ENCODE measurements around the gene SPATA18. TPM values are rescaled to one million over a fixed set of nuclear protein-coding genes. Genes with fewer than 3 reads are reported as not detected.

The SPATA18 gene
- total and polyA plus RNA-seq, 2 of the 13 experiments (the other 11 are each of a cell fraction or from before 2014, with no cell fraction given), result 5.7 to 13.2 TPM

DNA sequence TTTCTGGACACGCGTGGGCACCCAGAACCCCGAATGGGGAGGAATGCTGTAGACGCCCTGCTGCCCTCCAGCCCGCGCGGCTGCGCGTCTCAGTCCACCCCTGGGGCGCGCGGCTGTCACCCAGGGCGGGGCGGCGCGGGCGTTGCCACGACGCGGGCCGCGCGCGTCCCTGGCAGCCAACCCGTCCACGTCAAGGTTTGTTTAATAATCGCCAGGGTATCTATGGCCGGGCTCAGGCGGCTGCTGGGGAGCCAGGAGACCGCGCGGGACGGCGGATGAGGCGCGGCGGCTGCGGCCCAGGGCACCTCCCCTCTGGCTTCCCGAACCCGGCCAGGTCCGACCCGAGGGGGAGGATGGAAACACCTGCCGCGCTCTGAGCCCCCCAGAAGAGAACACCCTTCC is at the start of gene SPATA18 (continued):
- TF ChIP-seq, protein P1, sequence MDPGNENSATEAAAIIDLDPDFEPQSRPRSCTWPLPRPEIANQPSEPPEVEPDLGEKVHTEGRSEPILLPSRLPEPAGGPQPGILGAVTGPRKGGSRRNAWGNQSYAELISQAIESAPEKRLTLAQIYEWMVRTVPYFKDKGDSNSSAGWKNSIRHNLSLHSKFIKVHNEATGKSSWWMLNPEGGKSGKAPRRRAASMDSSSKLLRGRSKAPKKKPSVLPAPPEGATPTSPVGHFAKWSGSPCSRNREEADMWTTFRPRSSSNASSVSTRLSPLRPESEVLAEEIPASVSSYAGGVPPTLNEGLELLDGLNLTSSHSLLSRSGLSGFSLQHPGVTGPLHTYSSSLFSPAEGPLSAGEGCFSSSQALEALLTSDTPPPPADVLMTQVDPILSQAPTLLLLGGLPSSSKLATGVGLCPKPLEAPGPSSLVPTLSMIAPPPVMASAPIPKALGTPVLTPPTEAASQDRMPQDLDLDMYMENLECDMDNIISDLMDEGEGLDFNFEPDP (CRISPR knock-in tag; conservative IDR thresholded peaks at IDR 0.05), result no peak
- TF ChIP-seq, protein P2, sequence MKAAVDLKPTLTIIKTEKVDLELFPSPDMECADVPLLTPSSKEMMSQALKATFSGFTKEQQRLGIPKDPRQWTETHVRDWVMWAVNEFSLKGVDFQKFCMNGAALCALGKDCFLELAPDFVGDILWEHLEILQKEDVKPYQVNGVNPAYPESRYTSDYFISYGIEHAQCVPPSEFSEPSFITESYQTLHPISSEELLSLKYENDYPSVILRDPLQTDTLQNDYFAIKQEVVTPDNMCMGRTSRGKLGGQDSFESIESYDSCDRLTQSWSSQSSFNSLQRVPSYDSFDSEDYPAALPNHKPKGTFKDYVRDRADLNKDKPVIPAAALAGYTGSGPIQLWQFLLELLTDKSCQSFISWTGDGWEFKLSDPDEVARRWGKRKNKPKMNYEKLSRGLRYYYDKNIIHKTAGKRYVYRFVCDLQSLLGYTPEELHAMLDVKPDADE (CRISPR knock-in tag; IDR thresholded peaks at IDR 0.05), result no peak
- TF ChIP-seq ARNTL (CRISPR knock-in tag; IDR thresholded peaks at IDR 0.05) (no peak; the same call in 1 of the 2 replicates), ZKSCAN5 (CRISPR knock-in tag; IDR thresholded peaks at IDR 0.05) (no peak), ISL2 (CRISPR knock-in tag; IDR thresholded peaks at IDR 0.05) (no peak), MAFG (CRISPR knock-in tag; IDR thresholded peaks at IDR 0.05) (no peak), HNRNPUL1 (IDR thresholded peaks at IDR 0.05; ENCODE audit: low read depth, low read length) (no peak), EEA1 (CRISPR knock-in tag; IDR thresholded peaks at IDR 0.05; ENCODE audit: borderline replicate concordance) (no peak; the same call in 1 of the 2 replicates), NFKB2 (CRISPR knock-in tag; IDR thresholded peaks at IDR 0.05; ENCODE audit: borderline replicate concordance) (no peak), ZNF263 (CRISPR knock-in tag; IDR thresholded peaks at IDR 0.05) (no peak), IKZF4 (CRISPR knock-in tag; IDR thresholded peaks at IDR 0.05; ENCODE audit: borderline replicate concordance, low read depth, not compliant biosample characterization) (no peak)
- TF ChIP-seq, protein P3, sequence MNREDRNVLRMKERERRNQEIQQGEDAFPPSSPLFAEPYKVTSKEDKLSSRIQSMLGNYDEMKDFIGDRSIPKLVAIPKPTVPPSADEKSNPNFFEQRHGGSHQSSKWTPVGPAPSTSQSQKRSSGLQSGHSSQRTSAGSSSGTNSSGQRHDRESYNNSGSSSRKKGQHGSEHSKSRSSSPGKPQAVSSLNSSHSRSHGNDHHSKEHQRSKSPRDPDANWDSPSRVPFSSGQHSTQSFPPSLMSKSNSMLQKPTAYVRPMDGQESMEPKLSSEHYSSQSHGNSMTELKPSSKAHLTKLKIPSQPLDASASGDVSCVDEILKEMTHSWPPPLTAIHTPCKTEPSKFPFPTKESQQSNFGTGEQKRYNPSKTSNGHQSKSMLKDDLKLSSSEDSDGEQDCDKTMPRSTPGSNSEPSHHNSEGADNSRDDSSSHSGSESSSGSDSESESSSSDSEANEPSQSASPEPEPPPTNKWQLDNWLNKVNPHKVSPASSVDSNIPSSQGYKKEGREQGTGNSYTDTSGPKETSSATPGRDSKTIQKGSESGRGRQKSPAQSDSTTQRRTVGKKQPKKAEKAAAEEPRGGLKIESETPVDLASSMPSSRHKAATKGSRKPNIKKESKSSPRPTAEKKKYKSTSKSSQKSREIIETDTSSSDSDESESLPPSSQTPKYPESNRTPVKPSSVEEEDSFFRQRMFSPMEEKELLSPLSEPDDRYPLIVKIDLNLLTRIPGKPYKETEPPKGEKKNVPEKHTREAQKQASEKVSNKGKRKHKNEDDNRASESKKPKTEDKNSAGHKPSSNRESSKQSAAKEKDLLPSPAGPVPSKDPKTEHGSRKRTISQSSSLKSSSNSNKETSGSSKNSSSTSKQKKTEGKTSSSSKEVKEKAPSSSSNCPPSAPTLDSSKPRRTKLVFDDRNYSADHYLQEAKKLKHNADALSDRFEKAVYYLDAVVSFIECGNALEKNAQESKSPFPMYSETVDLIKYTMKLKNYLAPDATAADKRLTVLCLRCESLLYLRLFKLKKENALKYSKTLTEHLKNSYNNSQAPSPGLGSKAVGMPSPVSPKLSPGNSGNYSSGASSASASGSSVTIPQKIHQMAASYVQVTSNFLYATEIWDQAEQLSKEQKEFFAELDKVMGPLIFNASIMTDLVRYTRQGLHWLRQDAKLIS (CRISPR knock-in tag; IDR thresholded peaks at IDR 0.05), result no peak
- TF ChIP-seq, protein P4, sequence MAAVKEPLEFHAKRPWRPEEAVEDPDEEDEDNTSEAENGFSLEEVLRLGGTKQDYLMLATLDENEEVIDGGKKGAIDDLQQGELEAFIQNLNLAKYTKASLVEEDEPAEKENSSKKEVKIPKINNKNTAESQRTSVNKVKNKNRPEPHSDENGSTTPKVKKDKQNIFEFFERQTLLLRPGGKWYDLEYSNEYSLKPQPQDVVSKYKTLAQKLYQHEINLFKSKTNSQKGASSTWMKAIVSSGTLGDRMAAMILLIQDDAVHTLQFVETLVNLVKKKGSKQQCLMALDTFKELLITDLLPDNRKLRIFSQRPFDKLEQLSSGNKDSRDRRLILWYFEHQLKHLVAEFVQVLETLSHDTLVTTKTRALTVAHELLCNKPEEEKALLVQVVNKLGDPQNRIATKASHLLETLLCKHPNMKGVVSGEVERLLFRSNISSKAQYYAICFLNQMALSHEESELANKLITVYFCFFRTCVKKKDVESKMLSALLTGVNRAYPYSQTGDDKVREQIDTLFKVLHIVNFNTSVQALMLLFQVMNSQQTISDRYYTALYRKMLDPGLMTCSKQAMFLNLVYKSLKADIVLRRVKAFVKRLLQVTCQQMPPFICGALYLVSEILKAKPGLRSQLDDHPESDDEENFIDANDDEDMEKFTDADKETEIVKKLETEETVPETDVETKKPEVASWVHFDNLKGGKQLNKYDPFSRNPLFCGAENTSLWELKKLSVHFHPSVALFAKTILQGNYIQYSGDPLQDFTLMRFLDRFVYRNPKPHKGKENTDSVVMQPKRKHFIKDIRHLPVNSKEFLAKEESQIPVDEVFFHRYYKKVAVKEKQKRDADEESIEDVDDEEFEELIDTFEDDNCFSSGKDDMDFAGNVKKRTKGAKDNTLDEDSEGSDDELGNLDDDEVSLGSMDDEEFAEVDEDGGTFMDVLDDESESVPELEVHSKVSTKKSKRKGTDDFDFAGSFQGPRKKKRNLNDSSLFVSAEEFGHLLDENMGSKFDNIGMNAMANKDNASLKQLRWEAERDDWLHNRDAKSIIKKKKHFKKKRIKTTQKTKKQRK (IDR thresholded peaks at IDR 0.05; ENCODE audit: low read length), result no peak
- TF ChIP-seq, protein P5, sequence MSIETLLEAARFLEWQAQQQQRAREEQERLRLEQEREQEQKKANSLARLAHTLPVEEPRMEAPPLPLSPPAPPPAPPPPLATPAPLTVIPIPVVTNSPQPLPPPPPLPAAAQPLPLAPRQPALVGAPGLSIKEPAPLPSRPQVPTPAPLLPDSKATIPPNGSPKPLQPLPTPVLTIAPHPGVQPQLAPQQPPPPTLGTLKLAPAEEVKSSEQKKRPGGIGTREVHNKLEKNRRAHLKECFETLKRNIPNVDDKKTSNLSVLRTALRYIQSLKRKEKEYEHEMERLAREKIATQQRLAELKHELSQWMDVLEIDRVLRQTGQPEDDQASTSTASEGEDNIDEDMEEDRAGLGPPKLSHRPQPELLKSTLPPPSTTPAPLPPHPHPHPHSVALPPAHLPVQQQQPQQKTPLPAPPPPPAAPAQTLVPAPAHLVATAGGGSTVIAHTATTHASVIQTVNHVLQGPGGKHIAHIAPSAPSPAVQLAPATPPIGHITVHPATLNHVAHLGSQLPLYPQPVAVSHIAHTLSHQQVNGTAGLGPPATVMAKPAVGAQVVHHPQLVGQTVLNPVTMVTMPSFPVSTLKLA (IDR thresholded peaks at IDR 0.05), result no peak
- TF ChIP-seq, protein P6, sequence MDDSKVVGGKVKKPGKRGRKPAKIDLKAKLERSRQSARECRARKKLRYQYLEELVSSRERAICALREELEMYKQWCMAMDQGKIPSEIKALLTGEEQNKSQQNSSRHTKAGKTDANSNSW (CRISPR knock-in tag; IDR thresholded peaks at IDR 0.05; ENCODE audit: borderline replicate concordance), result no peak

Measured in HepG2 (cell line).